Right lobe of liver (tissue), 6 donors: ENCODE data around the gene CDK5RAP1. TPM values are rescaled to one million over a fixed set of nuclear protein-coding genes. Genes with fewer than 3 reads are reported as not detected.

ENCODE experiments used
- ATAC-seq, 4 donors: fragments of 200-7000 bp; cut with Tn5 transposase; one replicate each; pipeline ENCODE4 v1.9.1; 2020; ENCODE audit warnings: mild to moderate bottlenecking in 4 of 4, moderate library complexity in 4 of 4
- DNase-seq, 3 donors: peaks; one replicate each; pipeline ENCODE4 v3.0.0-alpha.2; 2020
- H3K27ac ChIP-seq, 3 donors: fragments of 200-600 bp; one replicate each; pipeline ENCODE4 v1.8.0; 2022
- H3K27me3 ChIP-seq, 2 donors: fragments of 200-600 bp; one replicate each; pipeline ENCODE4 v1.8.0; 2022
- H3K36me3 ChIP-seq, 4 donors: fragments of 200-600 bp; sonication (generic) in 1 of 4; one replicate each; pipeline versions ENCODE4 v1.5.1 to v1.8.0; 2017 to 2022; ENCODE audit warnings: control low read depth in 1 of 4
- H3K4me1 ChIP-seq, 4 donors: fragments of 200-600 bp; sonication (generic) in 1 of 4; one replicate each; pipeline versions ENCODE4 v1.5.1 to v1.8.0; 2017 to 2022; ENCODE audit warnings: control low read depth in 1 of 4
- H3K4me3 ChIP-seq, 3 donors: fragments of 200-600 bp; one replicate each; pipeline ENCODE4 v1.8.0; 2022
- H3K9me3 ChIP-seq, 4 donors: fragments of 200-600 bp; sonication (generic) in 1 of 4; one replicate each; pipeline versions ENCODE4 v1.5.1 to v1.8.0; 2017 to 2022; ENCODE audit warnings: control low read depth in 1 of 4
- POLR2A ChIP-seq: fragments of 450-650 bp; IDR thresholded peaks from one replicate; pipeline ENCODE4 v1.6.1; 2017; ENCODE audit warnings: antibody characterized with exemption, mild to moderate bottlenecking
- WGBS: methylation state at CpG from one replicate; pipeline ENCODE4 v1.1.6; 2018; ENCODE audit warnings: low coverage, low lambda C conversion rate; ENCODE audit not compliant: insufficient coverage; ENCODE audit errors: missing lambda C conversion rate; 5-methylcytosine and 5-hydroxymethylcytosine counted together
- intact Hi-C, 2 donors: fragments of 100-400 bp; cut with DNase I; formaldehyde crosslinking; loops; one replicate each; pipeline versions ENCODE4 v1.11.2 to v1.14.1; 2022
- total RNA-seq, 6 experiments: library from RNA; depleted of rRNA in 2 of 6; stranded (reverse); fragments of >200 nt in 2 of 6; fragmentation: NEBNext Ultra II Directional in 3 of 6; extraction: Animal tissue kit (Norgen Biotek cat#: 25700) in 3 of 6; gene quantifications; one replicate each; pipeline versions ENCODE4 v1.1.0 to v1.2.4, GENCODE V29; 2016 to 2023
- TF ChIP-seq, protein P1 (sequence below), 4 donors: fragments of 200-600 bp in 3 of 4; fragments of 450-650 bp in 1 of 4; IDR thresholded peaks; one replicate each; pipeline versions ENCODE4 v1.5.1 to v1.8.0; 2016 to 2022; ENCODE audit warnings: antibody characterized with exemption in 4 of 4, mild to moderate bottlenecking in 2 of 4
- donor health status: DM: no; HTN: yes; CAD: no.
- donor health status: DM: no; HTN: no; CAD: no.
- donor health status: DM: no; HTN: no; CAD: no.
- donor health status: DM: no; HTN: yes; CAD: no.
- donor health status: DM: no; HTN: yes; CAD: no.

The CDK5RAP1 gene
- total RNA-seq, 6 experiments from 2014 or later = 10.9 to 21.6 (median 14.0) TPM

- Histone ChIP-seq H3K4me1 (peaks cover 0 to 15% (median 3%) of the 10 kb centered on the region in 4 donors), H3K27me3 (no peaks in the 10 kb centered on the region), H3K4me3 (no peak overlapping the region), H3K27ac (peak overlapping the region; percentile 11 to 67 (median 47)), H3K36me3 (peaks cover 0 to 14% (median 3%) of the 10 kb centered on the region in 4 donors), H3K9me3 (no peaks in the 10 kb centered on the region)
- TF ChIP-seq, protein P1, sequence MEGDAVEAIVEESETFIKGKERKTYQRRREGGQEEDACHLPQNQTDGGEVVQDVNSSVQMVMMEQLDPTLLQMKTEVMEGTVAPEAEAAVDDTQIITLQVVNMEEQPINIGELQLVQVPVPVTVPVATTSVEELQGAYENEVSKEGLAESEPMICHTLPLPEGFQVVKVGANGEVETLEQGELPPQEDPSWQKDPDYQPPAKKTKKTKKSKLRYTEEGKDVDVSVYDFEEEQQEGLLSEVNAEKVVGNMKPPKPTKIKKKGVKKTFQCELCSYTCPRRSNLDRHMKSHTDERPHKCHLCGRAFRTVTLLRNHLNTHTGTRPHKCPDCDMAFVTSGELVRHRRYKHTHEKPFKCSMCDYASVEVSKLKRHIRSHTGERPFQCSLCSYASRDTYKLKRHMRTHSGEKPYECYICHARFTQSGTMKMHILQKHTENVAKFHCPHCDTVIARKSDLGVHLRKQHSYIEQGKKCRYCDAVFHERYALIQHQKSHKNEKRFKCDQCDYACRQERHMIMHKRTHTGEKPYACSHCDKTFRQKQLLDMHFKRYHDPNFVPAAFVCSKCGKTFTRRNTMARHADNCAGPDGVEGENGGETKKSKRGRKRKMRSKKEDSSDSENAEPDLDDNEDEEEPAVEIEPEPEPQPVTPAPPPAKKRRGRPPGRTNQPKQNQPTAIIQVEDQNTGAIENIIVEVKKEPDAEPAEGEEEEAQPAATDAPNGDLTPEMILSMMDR (IDR thresholded peaks at IDR 0.05) = no peak
- no peak for TF ChIP-seq POLR2A
- intact Hi-C loops = no loop called here
- DNase-seq = peak in 1 of 3 donors; percentile 49
- peak; percentile 8 to 63 (median 58) for ATAC-seq
- 50% methylated on average over 2 of the region's 4 CpGs for WGBS
These were observed 28.3 kb downstream of the CDK5RAP1 start for GRCh38 chr20:33372993-33373441.

DNA sequence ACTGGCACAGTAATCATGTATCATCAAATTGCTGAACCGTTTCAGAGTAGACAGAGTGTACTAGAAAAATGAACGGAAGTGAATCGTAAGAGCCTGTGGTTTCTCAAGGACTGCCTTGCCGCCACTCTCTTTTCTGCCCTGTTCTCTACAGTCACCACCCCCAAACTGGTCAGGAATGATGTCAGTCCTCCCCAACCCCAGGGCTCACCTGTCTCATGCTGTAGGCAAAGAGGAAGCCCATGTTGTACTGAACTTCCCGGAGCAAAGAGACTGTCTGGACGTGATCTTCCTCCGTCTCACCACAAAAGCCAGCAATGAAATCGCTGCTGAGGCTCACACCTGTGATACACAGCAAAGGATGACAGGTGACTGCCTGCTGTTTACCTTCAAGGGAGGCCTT lies 31.0 kb downstream of the CDK5RAP1 start:
- no peak for ATAC-seq
- Histone ChIP-seq H3K4me3 (no peak overlapping the region), H3K9me3 (no peaks in the 10 kb centered on the region), H3K27ac (no peak overlapping the region), H3K4me1 (peaks cover 0 to 15% (median 3%) of the 10 kb centered on the region in 4 donors), H3K27me3 (no peaks in the 10 kb centered on the region), H3K36me3 (peaks cover 0 to 29% (median 9%) of the 10 kb centered on the region in 4 donors)
- intact Hi-C loops = no loop called here
- TF ChIP-seq, protein P1 (IDR thresholded peaks at IDR 0.05) = no peak
- TF ChIP-seq POLR2A = no peak
- DNase-seq = no peak
- WGBS = 85% methylated on average over 7 of the region's 8 CpGs

- intact Hi-C loops = no loop called here
- Histone ChIP-seq H3K4me3 (no peak overlapping the region), H3K27ac (no peak overlapping the region), H3K4me1 (no peaks in the 10 kb centered on the region), H3K36me3 (peaks cover 0 to 58% (median 14%) of the 10 kb centered on the region in 4 donors), H3K9me3 (no peaks in the 10 kb centered on the region), H3K27me3 (no peaks in the 10 kb centered on the region)
- no peak for DNase-seq
- TF ChIP-seq, protein P1 (IDR thresholded peaks at IDR 0.05) = no peak
- TF ChIP-seq POLR2A = no peak
- ATAC-seq = no peak
- WGBS = 80% methylated on average over 1 of the region's 1 CpG
These were observed 38.4 kb downstream of the CDK5RAP1 start for GRCh38 chr20:33362898-33363297.

GRCh38 chr20:33359399-33360261 lies 41.7 kb downstream of the CDK5RAP1 start:
- no peak overlapping the region for H3K4me3 ChIP-seq
- TF ChIP-seq, protein P1 (IDR thresholded peaks at IDR 0.05) = no peak
- no peak for TF ChIP-seq POLR2A
- DNase-seq (peak in 1 of 3 donors; percentile 9), ATAC-seq (peak in 1 of 4 donors; percentile 39)
- H3K4me1 ChIP-seq = no peaks in the 10 kb centered on the region
- peaks cover 0 to 34% (median 5%) of the 10 kb centered on the region in 4 donors for H3K36me3 ChIP-seq
- no peaks in the 10 kb centered on the region for H3K9me3 ChIP-seq
- WGBS = 81% methylated on average over 8 of the region's 8 CpGs
- no peak overlapping the region for H3K27ac ChIP-seq
- H3K27me3 ChIP-seq = no peaks in the 10 kb centered on the region
- intact Hi-C loops = no loop called here
